Cardiac fibroblast (primary cell): ENCODE data around the gene CD14.

Experiments
- DNase-seq, 2 donors: peaks; one replicate each; pipeline versions ENCODE4 v3.0.0 to v3.0.0-alpha.2; 2010; ENCODE audit warnings: low read depth in 2 of 2
- H3K4me3 ChIP-seq, 2 donors: replicated peaks in 1 of 2; 1 replicate in 1 of 2; 2 replicates in 1 of 2; pipeline ENCODE4 v1.5.1; 2011; ENCODE audit warnings: low read depth in 2 of 2, low read length in 2 of 2, mild to moderate bottlenecking in 2 of 2, moderate library complexity in 1 of 2
- TF ChIP-seq, protein P1 (sequence below): IDR thresholded peaks from one replicate; pipeline ENCODE4 v1.5.1; 2011; ENCODE audit warnings: low read depth, mild to moderate bottlenecking, low read length, inconsistent platforms

Gene CD14

DNA sequence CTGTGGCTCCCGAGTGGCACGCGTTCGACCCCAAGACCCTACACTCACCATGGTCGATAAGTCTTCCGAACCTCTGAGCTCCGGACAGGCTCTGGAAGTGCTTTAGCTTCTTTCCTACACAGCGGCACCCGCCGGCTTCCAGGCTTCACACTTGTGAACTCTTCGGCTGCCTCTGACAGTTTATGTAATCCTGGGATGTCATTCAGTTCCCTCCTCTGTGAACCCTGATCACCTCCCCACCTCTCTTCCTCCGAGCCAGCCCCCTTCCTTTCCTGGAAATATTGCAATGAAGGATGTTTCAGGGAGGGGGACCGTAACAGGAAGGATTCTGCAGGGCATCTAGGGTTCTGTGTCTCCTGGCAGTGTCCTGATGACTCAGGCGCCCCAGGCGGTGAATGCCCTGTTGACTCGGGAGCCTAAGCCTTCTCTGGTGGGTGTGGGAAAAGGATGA lies at the start of gene CD14:
TSS of gene CD14 (minus strand) at position 155 of the 451 bp plus-strand sequence. CDS start at position 51, 104 bp downstream.
- TF ChIP-seq, protein P1, sequence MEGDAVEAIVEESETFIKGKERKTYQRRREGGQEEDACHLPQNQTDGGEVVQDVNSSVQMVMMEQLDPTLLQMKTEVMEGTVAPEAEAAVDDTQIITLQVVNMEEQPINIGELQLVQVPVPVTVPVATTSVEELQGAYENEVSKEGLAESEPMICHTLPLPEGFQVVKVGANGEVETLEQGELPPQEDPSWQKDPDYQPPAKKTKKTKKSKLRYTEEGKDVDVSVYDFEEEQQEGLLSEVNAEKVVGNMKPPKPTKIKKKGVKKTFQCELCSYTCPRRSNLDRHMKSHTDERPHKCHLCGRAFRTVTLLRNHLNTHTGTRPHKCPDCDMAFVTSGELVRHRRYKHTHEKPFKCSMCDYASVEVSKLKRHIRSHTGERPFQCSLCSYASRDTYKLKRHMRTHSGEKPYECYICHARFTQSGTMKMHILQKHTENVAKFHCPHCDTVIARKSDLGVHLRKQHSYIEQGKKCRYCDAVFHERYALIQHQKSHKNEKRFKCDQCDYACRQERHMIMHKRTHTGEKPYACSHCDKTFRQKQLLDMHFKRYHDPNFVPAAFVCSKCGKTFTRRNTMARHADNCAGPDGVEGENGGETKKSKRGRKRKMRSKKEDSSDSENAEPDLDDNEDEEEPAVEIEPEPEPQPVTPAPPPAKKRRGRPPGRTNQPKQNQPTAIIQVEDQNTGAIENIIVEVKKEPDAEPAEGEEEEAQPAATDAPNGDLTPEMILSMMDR = no peak
- peak; percentile 46 to 48 for DNase-seq
- peak within 1 kb of the TSS; percentile 40 to 48 for H3K4me3 ChIP-seq

DNA sequence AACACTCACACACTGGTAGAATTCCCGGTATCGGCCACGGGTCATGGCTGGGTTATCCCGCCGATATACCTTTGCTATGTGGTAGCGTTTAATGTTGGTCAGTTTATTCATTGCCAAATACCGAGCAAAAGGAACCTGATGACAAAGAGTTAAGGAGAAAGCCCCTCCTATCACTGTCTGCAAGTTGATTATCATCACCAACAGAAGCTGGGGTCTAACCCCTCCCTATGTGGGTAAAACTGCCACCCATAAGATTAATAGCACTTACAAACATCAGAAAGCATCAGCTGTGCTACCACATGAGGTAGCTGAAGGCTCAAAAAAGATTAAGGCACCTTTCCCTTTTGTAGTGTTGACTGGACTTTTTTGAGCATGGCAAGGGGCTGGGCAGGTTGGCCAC lies 46.0 kb upstream of the CD14 start:
- no peak overlapping the region for H3K4me3 ChIP-seq
- TF ChIP-seq, protein P1 = no peak
- no peak for DNase-seq

GRCh38 chr5:140677947-140678346 lies 45.0 kb upstream of the CD14 start:
- DNase-seq = no peak
- TF ChIP-seq, protein P1 = no peak
- H3K4me3 ChIP-seq = no peak overlapping the region

- H3K4me3 ChIP-seq = no peak overlapping the region
- no peak for DNase-seq
- TF ChIP-seq, protein P1 = no peak
Observed at GRCh38 chr5:140674629-140675028, 41.7 kb upstream of the CD14 start.

DNA sequence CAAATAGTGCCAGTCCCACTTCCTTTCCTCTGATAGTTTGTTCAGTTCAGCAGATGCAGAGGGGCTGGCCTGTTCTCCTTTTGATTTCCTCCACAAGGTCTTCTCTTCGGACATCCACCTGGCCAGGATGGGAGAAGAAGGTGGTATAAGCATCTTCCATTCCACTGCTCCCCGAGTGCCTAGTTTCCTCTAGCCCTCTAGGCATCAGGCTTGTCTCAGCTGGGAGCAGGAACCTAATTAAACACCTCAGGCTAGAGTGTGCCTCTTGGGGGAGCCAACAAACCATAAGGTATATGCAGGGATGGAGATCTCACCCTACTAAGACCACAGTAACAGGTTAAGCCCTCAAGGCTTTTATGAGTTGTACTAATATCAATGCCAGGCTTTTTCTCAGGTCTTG lies 41.2 kb upstream of the CD14 start:
- DNase-seq = no peak
- H3K4me3 ChIP-seq = no peak overlapping the region
- TF ChIP-seq, protein P1 = no peak

GRCh38 chr5:140673187-140673976 lies 40.4 kb upstream of the CD14 start, which contains the start of gene DND1:
Gene DND1, minus strand, starts transcription at chr5:140673576. Its CDS starts 34 bp downstream, at chr5:140673542.
- DNase-seq = no peak
- H3K4me3 ChIP-seq = no peak within 1 kb of the TSS
- TF ChIP-seq, protein P1 = no peak
